Stimulated activated CD4-positive, alpha-beta T cell treated with anti-CD3 and anti-CD28 coated beads, Interleukin-12 subunit alpha, Interleukin-12 subunit beta, amount 100 ng/mL, for 48 hours (primary cell): ENCODE measurements around the gene CDK15.

ENCODE experiments used
- DNase-seq, 3 donors: peaks; one replicate each; pipeline ENCODE4 v3.0.0-alpha.2; 2020; ENCODE audit warnings: low read depth in 2 of 3, low spot score in 1 of 3

CDK15 gene

GRCh38 chr2:201862843-201863242 is 56.5 kb downstream of the CDK15 start:
- DNase-seq, result no peak

DNA sequence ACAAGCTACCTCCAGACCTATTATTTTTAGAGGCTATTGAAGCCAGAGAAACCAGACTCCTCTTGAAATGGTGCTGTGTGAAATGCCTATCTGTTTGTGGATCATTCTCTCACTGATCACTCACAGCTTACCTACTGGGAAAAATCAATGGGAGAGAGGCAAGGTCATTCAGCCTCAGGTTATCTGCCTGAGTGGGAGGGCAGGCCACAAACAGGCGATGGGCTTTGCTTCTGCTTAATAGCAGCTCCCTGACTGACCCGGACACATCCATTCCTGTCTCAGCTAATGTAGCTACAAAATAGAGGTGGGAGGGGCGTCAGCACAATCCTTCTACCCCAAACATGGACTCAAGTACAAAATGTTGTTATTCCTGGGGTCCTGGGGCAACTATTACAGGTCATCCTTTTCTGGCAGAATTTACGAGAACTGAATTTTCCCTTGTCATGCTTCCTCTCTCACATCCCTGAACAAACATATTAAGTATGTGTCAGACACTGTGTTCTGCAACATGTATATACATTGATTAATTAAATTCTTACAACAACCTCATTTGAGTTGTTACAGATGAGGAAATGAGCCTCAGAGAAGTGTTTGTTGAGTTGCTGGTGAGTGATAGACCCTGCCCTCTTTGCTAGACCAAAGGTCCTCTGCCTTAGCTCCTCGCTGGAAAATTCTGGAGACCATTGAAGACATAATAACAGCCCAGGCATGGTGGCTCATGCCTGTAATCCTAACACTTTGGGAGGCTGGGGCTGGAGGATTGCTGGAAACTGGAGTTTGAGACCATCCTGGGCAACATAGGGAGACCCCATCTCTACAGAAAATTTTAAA is 60.5 kb downstream of the CDK15 start:
- no peak for DNase-seq

GRCh38 chr2:201871471-201871870 is 65.1 kb downstream of the CDK15 start:
- DNase-seq, result no peak

- DNase-seq, result no peak
These were observed 66.3 kb downstream of the CDK15 start for GRCh38 chr2:201872591-201872990.

DNA sequence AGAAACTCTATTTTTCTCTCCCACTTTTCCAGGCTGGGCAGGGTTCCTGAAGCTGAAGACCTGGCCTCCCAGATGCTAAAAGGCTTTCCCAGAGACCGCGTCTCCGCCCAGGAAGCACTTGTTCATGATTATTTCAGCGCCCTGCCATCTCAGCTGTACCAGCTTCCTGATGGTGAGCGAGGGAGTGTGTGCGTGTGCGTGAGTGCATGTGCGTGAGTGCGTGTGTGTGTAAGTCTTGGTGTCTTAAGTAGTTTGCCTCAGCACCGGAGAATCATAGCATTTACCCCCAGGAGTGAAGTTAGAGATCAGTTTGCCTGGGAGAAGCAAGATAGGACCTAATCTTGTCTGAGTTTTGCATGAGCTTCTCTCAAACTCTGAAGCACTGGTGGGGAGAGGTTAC is 73.7 kb downstream of the CDK15 start:
- DNase-seq, result no peak

DNA sequence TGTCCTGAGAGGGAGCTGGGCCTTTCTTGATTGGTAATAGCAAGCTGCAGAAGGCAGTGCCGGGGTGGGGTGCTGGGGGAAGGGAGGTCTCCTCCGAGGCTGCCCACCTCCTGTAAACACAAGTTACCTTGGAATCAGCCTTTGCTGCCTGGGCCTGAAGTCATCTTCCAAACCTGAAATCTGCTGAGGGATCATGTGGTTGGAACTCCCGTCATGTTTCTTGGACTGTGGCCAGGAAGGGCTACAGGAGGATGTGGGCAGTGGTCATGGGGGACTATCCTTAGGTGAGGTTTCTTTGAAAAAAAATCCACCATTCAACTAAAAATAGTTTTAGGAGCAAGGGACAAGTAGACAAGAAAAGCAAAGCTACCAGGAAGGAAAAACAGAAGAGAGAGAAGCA is 74.2 kb downstream of the CDK15 start:
- DNase-seq, result no peak

DNA sequence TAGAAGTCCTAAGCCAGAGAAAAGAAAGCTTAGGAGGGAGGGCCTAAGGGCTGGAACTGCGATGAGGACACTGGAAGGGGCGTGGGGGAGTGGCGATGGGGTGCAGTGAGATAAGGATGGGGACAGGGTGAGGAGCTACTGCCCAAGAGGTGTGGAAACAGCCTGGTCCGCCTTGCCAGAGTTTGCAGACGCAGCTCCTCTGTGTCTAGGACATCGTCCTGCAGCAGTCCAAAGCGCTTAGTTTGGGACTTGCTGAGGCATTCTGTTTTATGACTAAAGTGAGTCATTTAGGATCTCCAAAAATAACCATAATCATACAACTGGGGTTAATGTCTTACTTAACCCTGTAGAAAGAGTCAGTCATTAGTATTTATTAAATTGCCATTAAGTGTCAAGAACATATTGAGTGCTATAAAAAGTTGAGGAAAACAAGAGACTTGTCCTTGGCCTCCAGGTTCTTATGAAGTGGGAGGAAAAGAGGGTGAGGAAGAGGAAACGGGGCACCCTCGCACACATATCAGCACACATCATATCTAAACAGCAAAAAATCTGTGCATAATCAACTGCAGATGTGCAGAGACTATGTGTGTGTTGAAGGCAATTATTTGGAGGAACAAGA is 74.8 kb downstream of the CDK15 start:
- no peak for DNase-seq

GRCh38 chr2:201881741-201882140 is 75.4 kb downstream of the CDK15 start:
- DNase-seq, result no peak

GRCh38 chr2:201882353-201883090 is 76.2 kb downstream of the CDK15 start:
- DNase-seq, result no peak

DNA sequence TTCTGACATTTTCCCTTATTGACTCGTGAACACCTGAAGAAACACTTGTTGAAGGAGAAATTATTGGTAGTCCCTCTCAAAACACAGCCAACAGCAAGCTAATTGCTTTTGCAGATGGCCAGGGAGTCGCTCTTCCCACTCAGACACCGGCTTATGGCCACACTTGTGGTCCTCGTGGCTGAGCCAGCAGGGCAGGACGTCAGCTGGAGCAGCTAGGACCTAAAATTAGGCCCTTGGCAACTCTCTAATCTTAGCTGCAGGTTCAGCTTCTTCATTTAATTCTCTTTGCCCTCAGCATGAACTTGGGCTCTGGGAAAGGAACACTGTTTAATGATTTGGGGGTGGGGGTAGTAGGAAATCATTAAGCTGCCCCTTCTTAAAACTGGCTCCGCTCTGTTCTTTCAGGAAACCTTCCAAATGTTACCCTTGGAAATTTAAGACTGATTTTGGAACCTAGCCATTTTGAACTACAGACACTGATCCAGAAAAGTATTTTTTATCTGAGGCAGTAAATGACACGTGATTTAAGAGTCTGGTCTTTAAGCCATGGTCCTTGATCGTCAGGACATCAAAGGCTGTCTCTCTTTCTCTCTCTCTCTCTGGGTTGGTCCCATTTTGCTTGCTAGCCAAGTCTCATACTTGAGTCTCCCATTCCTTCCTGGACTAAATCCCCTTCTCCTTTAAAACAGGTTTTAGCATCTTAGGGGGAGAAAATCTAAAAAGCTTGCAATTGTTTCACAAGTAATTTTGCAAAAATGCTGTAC is 77.5 kb downstream of the CDK15 start:
- no peak for DNase-seq

- no peak for DNase-seq
These were observed 80.2 kb downstream of the CDK15 start for GRCh38 chr2:201886504-201886903.

DNA sequence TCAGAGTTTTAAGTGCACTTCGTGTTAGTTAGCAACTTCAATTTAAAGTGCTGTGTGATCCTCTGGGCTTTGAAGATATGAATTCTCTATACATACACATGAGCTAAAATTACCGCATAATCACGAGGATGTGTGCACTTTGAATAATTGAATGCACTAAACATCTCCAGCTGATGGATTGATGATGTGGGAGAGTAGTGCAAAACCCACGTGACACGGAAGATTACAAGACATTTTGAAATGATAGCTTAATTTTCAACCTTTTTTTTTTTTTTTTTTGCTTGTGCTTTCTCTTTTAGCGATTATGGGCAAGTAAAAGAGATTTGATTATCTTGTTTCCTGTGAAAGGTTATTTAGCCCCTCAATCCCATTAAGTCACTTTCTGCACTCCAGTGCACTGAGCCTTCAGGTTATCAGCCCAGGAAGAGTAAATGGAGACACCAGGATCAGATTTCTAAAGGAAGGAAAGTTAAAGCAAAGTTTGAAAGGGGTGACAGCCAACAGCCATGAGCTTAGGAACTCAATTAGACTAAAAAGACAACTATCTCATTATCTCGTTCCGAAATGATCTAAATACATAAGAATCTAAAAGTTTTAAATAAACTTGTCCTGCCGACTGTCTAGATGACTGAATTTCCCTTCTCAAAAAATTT is 81.6 kb downstream of the CDK15 start:
- DNase-seq, result no peak

DNA sequence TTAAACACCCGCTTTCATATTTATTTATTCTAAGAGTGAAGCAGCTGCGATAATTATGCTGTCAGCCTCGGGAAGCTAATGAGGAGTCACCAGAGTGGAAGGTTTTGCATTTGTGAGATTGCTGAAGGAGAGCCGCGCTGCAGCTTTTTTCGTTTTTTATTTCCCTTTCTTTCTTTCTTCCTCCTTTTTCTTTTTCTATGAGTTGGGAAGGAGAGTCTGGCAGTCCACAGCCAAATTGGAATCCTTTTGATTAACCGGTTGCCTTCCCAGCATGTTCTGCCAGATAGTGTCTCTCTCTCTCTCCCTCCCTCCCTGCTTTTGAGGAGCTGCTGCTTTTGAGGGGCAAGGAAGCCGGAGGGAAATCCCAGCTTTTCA is 82.1 kb downstream of the CDK15 start:
- no peak for DNase-seq

DNA sequence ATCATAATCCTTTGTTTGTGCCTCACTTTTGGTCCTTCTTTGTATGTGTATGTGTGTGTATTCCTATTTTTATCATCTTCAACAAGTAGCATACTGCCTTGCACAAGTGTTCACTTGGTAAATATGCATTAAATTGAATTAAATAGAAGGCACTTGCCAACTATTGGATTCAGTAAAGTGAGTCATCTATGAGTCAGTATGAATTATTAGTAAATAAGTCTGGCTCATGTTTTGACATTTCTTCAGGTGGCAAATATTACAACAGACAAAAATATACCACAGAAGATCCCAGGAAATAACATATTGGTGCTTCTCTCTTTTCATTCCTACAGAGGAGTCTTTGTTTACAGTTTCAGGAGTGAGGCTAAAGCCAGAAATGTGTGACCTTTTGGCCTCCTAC is 84.1 kb downstream of the CDK15 start:
- no peak for DNase-seq

- no peak for DNase-seq
These were observed 85.3 kb downstream of the CDK15 start for GRCh38 chr2:201891676-201892075.

GRCh38 chr2:201892516-201892915 is 86.2 kb downstream of the CDK15 start:
- DNase-seq, result no peak

- DNase-seq, result no peak
These were observed 94.0 kb downstream of the CDK15 start for GRCh38 chr2:201900362-201900761.

- DNase-seq, result no peak
These were observed 95.4 kb downstream of the CDK15 start for GRCh38 chr2:201901786-201902185.

- no peak for DNase-seq
These were observed 98.4 kb downstream of the CDK15 start for GRCh38 chr2:201904538-201905420.
